Endothelial cell of umbilical vein (primary cell): ENCODE data around the gene NHSL2. TPM values are rescaled to one million over a fixed set of nuclear protein-coding genes. Genes with fewer than 3 reads are reported as not detected.

ENCODE experiments used
- BruUV-seq: library from RNA; stranded (reverse); fragments of 400-500 nt; replicated peaks from 2 replicates; lab custom pipeline; 2021; lab: Mats Ljungman, UMichigan
- CTCF ChIA-PET: fragments of 300-600, 350-600 bp; sonication (Branson Sonifier 250); formaldehyde crosslinking; loops from one replicate; lab custom pipeline; 2021; ENCODE audit warnings: antibody characterized with exemption, inconsistent platforms; lab: Charles Lee
- POLR2A ChIA-PET: fragments of 300-600, 350-600 bp; sonication (Branson Sonifier 250); formaldehyde crosslinking; loops from one replicate; lab custom pipeline; 2021; ENCODE audit warnings: antibody characterized with exemption, inconsistent platforms; lab: Charles Lee
- DNase-seq: peaks from one replicate; pipeline ENCODE4 v3.0.0-alpha.2; 2011; ENCODE audit warnings: low read depth, low spot score
- FAIRE-seq: peaks from 2 replicates; lab custom pipeline; 2011; peaks lifted over from hg19 to GRCh38; lab: Jason Lieb, UNC
- H2AFZ ChIP-seq: 2 replicates; pipeline ENCODE4 v1.6.0; 2012; ENCODE audit warnings: low read depth, low read length, control low read depth, inconsistent platforms
- H3K27ac ChIP-seq: 2 replicates; pipeline ENCODE4 v1.5.1; 2011; ENCODE audit warnings: low read depth, mild to moderate bottlenecking, control low read depth, low read length, moderate library complexity; ENCODE audit not compliant: insufficient read depth
- H3K27me3 ChIP-seq, 2 experiments: 2 replicates each; pipeline versions ENCODE4 v1.6.0 to v1.6.1; 2011; ENCODE audit warnings: low read length in 2 of 2, mixed read lengths in 1 of 2; ENCODE audit not compliant: control insufficient read depth in 2 of 2, insufficient read depth in 2 of 2
- H3K36me3 ChIP-seq, 2 experiments: 2 replicates in 1 of 2; 3 replicates in 1 of 2; pipeline ENCODE4 v1.5.1; 2011; ENCODE audit warnings: low read length in 2 of 2, mild to moderate bottlenecking in 1 of 2, moderate library complexity in 1 of 2; ENCODE audit not compliant: control insufficient read depth in 2 of 2, insufficient read depth in 2 of 2; ENCODE audit errors: extremely low read depth in 1 of 2
- H3K4me1 ChIP-seq: 3 replicates; pipeline ENCODE4 v1.5.1; 2011; ENCODE audit warnings: mild to moderate bottlenecking, low read length; ENCODE audit not compliant: control insufficient read depth, insufficient read depth; ENCODE audit errors: extremely low read depth
- H3K4me2 ChIP-seq: 2 replicates; pipeline ENCODE4 v1.6.1; 2011; ENCODE audit warnings: low read length, control low read depth, mixed read lengths; ENCODE audit not compliant: insufficient read depth
- H3K4me3 ChIP-seq, 3 experiments: fragments of 200-600 bp in 1 of 3; sonication (generic), shearing (Covaris generic) in 1 of 3; replicated peaks in 1 of 3; 2 replicates each; pipeline ENCODE4 v1.5.1; 2011 to 2016; ENCODE audit warnings: control low read depth in 3 of 3, low read length in 3 of 3, mild to moderate bottlenecking in 2 of 3, inconsistent platforms in 1 of 3, low read depth in 1 of 3, moderate library complexity in 1 of 3; ENCODE audit not compliant: insufficient read depth in 1 of 3
- H3K79me2 ChIP-seq: 2 replicates; pipeline ENCODE4 v1.6.0; 2012; ENCODE audit warnings: low read length, inconsistent platforms; ENCODE audit not compliant: control insufficient read depth, insufficient read depth
- H3K9ac ChIP-seq: replicated peaks from 2 replicates; pipeline ENCODE3; 2011; ENCODE audit warnings: low read length, control low read depth; ENCODE audit not compliant: insufficient read depth; ENCODE audit errors: extremely low read depth
- H3K9me1 ChIP-seq: replicated peaks from 3 replicates; pipeline ENCODE4 v1.6.0; 2011; ENCODE audit warnings: mild to moderate bottlenecking, low read length; ENCODE audit not compliant: control insufficient read depth, insufficient read depth; ENCODE audit errors: extremely low read depth
- H3K9me3 ChIP-seq: replicated peaks from 2 replicates; pipeline ENCODE4 v1.5.1; 2012; ENCODE audit warnings: low read length, inconsistent platforms; ENCODE audit not compliant: control insufficient read depth, insufficient read depth
- H4K20me1 ChIP-seq: replicated peaks from 2 replicates; pipeline ENCODE3; 2011; ENCODE audit warnings: mild to moderate bottlenecking, low read length; ENCODE audit not compliant: control insufficient read depth, insufficient read depth; ENCODE audit errors: extremely low read depth
- CTCF ChIP-seq, 2 donors: IDR thresholded peaks; 1 replicate in 1 of 2; 2 replicates in 1 of 2; pipeline ENCODE4 v1.5.1; 2011; ENCODE audit warnings: low read length in 2 of 2, mild to moderate bottlenecking in 2 of 2, moderate library complexity in 2 of 2, control low read depth in 1 of 2, inconsistent platforms in 1 of 2, low read depth in 1 of 2; ENCODE audit not compliant: insufficient read depth in 1 of 2; ENCODE audit errors: extremely low read depth in 1 of 2
- EZH2 ChIP-seq: IDR thresholded peaks from 2 replicates; pipeline ENCODE4 v1.6.1; 2012; ENCODE audit warnings: borderline replicate concordance, low read depth, mild to moderate bottlenecking, moderate library complexity, low read length, inconsistent platforms; ENCODE audit not compliant: severe bottlenecking
- FOS ChIP-seq: IDR thresholded peaks from 2 replicates; pipeline ENCODE4 v1.6.1; 2011; ENCODE audit warnings: mild to moderate bottlenecking, low read length, moderate library complexity, borderline replicate concordance; ENCODE audit not compliant: insufficient read depth
- GATA2 ChIP-seq: IDR thresholded peaks from 2 replicates; pipeline ENCODE4 v1.7.0; 2011; ENCODE audit warnings: low read depth, mild to moderate bottlenecking, moderate library complexity, mixed read lengths, low read length; ENCODE audit not compliant: insufficient read length, insufficient read depth
- JUN ChIP-seq: IDR thresholded peaks from 2 replicates; pipeline ENCODE4 v1.6.1; 2011; ENCODE audit warnings: borderline replicate concordance, low read depth; ENCODE audit not compliant: insufficient read length, insufficient read depth
- MAX ChIP-seq: IDR thresholded peaks from 2 replicates; pipeline ENCODE4 v1.6.1; 2011; ENCODE audit not compliant: insufficient read depth, insufficient read length
- MYC ChIP-seq: IDR thresholded peaks from one replicate; pipeline ENCODE4 v1.6.1; 2011; ENCODE audit warnings: mild to moderate bottlenecking, low read depth, low read length
- POLR2A ChIP-seq: IDR thresholded peaks from 2 replicates; pipeline ENCODE4 v1.6.1; 2012; ENCODE audit warnings: low read depth, mild to moderate bottlenecking, control low read depth, low read length
- POLR2AphosphoS5 ChIP-seq: IDR thresholded peaks from 2 replicates; pipeline ENCODE4 v1.6.1; 2012; ENCODE audit warnings: low read depth, mild to moderate bottlenecking, control low read depth, low read length, moderate library complexity; ENCODE audit not compliant: insufficient read depth
- dilution Hi-C: fragments of 300-500 bp; cut with MboI; formaldehyde crosslinking; loops from one replicate; pipeline ENCODE4 v1.15.0; 2019; ENCODE audit warnings: low sequenced_read_pairs; ENCODE audit not compliant: extremely low pct_ligation_motif_present
- intact Hi-C: fragments of 100-400 bp; cut with micrococcal nuclease; formaldehyde crosslinking; loops from one replicate; pipeline ENCODE4 v1.10.0; 2022
- polyA plus RNA-seq, 4 experiments: library from polyadenylated mRNA; depleted of rRNA in 3 of 4; stranded (reverse) in 3 of 4; unstranded in 1 of 4; fragments of >200 nt; gene quantifications; 2 replicates each; pipeline versions ENCODE4 v1.2.1 to v1.2.3, GENCODE V29; 2011 to 2012; ENCODE audit warnings: missing spikeins in 1 of 4
- total RNA-seq: library from RNA; stranded (reverse); gene quantifications from 2 replicates; pipeline ENCODE4 v1.2.3, GENCODE V29; 2021

The NHSL2 gene
- total and polyA plus RNA-seq, 2 donors (not counting 3 experiments of a cell fraction or from before 2014, with no cell fraction given) = 23.5 to 49.9 TPM

GRCh38 chrX:71996826-71997225, 86.2 kb downstream of the NHSL2 start:
- CTCF ChIA-PET = interaction anchor here (3.4 kb wide), 1 partner anchor 130 kb away, joined by 31 read pairs; no protein-coding TSS in a partner anchor
- DNase-seq (no peak), FAIRE-seq (peak; percentile 31)
- Histone ChIP-seq H4K20me1 (no peaks in the 10 kb centered on the region), H3K79me2 (no peaks in the 10 kb centered on the region), H3K4me2 (no peak overlapping the region), H3K27ac (no peak overlapping the region), H3K9ac (no peak overlapping the region), H3K9me1 (no peaks in the 10 kb centered on the region), H3K4me3 (no peak overlapping the region), H3K4me1 (no peaks in the 10 kb centered on the region), H3K27me3 (no peaks in the 10 kb centered on the region), H3K9me3 (no peaks in the 10 kb centered on the region), H3K36me3 (no peaks in the 10 kb centered on the region), H2AFZ (no peak overlapping the region)
- no peak for TF ChIP-seq FOS
- TF ChIP-seq MYC = no peak
- no peak for TF ChIP-seq JUN
- TF ChIP-seq POLR2AphosphoS5 = no peak
- no peak for TF ChIP-seq GATA2
- no peak for TF ChIP-seq POLR2A
- no peak for TF ChIP-seq MAX
- no peak for TF ChIP-seq CTCF (IDR thresholded peaks at IDR 0.05; ENCODE audit: extremely low read depth in 1 of 2, insufficient read depth in 1 of 2, low read depth in 1 of 2, low read length in 2 of 2)
- TF ChIP-seq EZH2 = no peak
- intact Hi-C loops (loop anchor here (5.0 kb wide), 1 partner anchor 185 kb away; the partner anchor contains the start of gene PIN4), dilution Hi-C loops (no loop called here)
- no TSS peak for BruUV-seq
- POLR2A ChIA-PET = no interaction called here
